Activated T-helper 17 cell treated with anti-CD3 and anti-CD28 coated beads, Interleukin-2, amount 50 U/mL, for 72 hours (primary cell): Measurements from ENCODE around the gene IQCE. TPM values are rescaled to one million over a fixed set of nuclear protein-coding genes. Genes with fewer than 3 reads are reported as not detected.

Source experiments
- ATAC-seq: fragments of 150-1000 bp; cut with Tn5 transposase; replicated peaks from 2 replicates; pipeline ENCODE4 v1.10.0; 2021; ENCODE audit warnings: mild to moderate bottlenecking, moderate library complexity
- H3K27ac Mint-ChIP-seq: one replicate; pipeline ENCODE4 v1.8.0; 2022; ENCODE audit warnings: mixed read lengths
- H3K27me3 Mint-ChIP-seq: one replicate; pipeline ENCODE4 v1.8.0; 2022; ENCODE audit warnings: mixed read lengths
- H3K36me3 Mint-ChIP-seq: one replicate; pipeline ENCODE4 v1.8.0; 2022; ENCODE audit warnings: low read depth, mild to moderate bottlenecking, mixed read lengths
- H3K4me1 Mint-ChIP-seq: one replicate; pipeline ENCODE4 v1.8.0; 2022; ENCODE audit warnings: mixed read lengths
- H3K4me3 Mint-ChIP-seq: one replicate; pipeline ENCODE4 v1.8.0; 2022; ENCODE audit warnings: mild to moderate bottlenecking, mixed read lengths
- H3K9me3 Mint-ChIP-seq: one replicate; pipeline ENCODE4 v1.8.0; 2022; ENCODE audit warnings: mixed read lengths
- total RNA-seq, 2 donors: library from RNA; stranded (reverse); gene quantifications; one replicate each; pipeline ENCODE4 v1.2.3, GENCODE V29; 2022

IQCE gene
- total RNA-seq, 2 donors from 2014 or later: 11.2 to 15.3 TPM

DNA sequence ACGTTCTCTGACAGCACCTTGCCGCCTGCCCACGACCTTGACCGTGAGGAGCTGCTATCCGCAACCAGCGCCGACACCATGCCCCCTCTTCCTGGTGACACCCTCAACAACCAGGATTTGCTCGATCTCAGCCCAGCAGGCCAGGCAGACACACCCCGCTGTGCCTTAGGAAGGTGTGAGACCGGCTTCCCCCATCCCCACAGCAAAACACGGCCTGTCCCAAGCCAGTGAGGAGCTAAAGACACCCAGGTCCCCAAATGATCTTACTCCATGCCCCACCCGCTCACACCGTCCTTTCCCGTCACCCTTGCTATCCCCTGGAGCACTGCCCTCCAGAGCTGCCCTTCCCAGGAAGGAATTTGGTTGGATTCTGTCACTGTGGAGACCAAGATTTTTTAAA is 51.7 kb downstream of the IQCE start:
- Mint-ChIP-seq H3K4me3 (no peak overlapping the region), H3K4me1 (no peaks in the 10 kb centered on the region), H3K9me3 (no peaks in the 10 kb centered on the region), H3K27me3 (no peaks in the 10 kb centered on the region), H3K36me3 (no peaks in the 10 kb centered on the region), H3K27ac (peak overlapping the region; percentile 26)
- no peak for ATAC-seq

DNA sequence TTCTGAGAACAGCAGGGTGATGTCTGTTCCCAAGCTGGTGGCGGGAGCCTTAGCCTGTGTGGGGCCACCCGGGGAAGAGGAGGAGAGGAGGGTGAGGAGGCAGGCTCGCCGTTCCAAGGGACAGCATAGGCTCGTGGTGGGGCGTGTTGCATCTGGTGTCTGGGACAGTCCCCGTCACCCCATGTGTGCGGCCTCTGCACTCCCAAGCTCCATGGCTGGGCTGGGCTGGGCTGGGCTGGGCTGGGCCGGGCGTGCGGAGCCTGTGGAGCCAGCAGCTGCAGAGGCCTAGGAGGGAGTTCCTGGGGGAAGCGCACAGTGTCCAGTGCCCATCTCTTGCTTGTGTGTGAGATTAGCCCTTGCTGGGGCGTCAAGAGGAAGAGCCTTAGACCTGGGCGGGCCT is 52.1 kb downstream of the IQCE start:
- H3K4me1 Mint-ChIP-seq: no peaks in the 10 kb centered on the region
- no peak for ATAC-seq
- no peaks in the 10 kb centered on the region for H3K9me3 Mint-ChIP-seq
- H3K4me3 Mint-ChIP-seq: no peak overlapping the region
- peak overlapping the region; percentile 26 for H3K27ac Mint-ChIP-seq
- no peaks in the 10 kb centered on the region for H3K27me3 Mint-ChIP-seq
- no peaks in the 10 kb centered on the region for H3K36me3 Mint-ChIP-seq

DNA sequence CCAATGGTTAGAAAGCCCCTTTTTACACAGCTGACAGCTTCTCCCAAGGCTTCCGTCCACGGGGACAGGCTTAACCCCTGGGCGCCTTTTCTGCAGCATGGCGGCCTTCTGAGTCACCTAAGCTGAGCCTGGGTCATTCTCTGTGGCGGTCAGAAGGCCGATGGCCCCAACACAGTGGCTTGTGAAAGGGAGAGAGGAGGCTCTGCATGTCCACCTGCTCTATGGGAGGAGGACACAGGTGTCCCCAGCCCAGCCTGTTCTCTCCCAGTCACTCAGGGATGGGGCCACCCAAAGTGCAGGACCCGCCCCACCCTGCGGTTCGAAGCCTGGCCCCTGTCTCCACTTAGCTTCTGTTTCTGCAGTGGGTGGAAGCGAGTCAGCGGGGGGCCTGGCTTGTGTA is 52.6 kb downstream of the IQCE start:
- no peak overlapping the region for H3K4me3 Mint-ChIP-seq
- H3K27ac Mint-ChIP-seq: no peak overlapping the region
- H3K27me3 Mint-ChIP-seq: no peaks in the 10 kb centered on the region
- H3K36me3 Mint-ChIP-seq: no peaks in the 10 kb centered on the region
- no peak for ATAC-seq
- H3K9me3 Mint-ChIP-seq: no peaks in the 10 kb centered on the region
- no peaks in the 10 kb centered on the region for H3K4me1 Mint-ChIP-seq

DNA sequence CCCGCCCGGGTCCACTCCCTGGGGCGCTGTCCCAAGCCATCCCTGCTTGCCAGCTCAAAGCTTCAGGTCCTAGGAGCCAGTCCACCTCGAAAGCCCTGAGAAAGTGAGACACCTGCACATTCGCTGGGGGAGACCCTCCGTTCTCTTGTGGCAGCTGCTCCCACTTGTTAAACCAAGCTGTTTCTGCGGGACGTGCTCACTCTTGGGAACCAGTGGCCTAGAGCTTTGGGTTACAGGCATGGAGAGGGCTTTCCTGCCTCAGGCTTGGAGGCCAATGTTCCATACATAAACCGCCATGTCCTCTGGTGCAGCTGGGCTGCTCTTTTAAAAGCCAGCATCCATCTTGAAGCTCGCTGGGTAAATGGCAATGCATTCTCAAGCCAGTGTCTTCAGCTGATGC is 53.1 kb downstream of the IQCE start:
- ATAC-seq: no peak
- Mint-ChIP-seq H3K27ac (no peak overlapping the region), H3K4me3 (no peak overlapping the region), H3K4me1 (no peaks in the 10 kb centered on the region), H3K9me3 (no peaks in the 10 kb centered on the region), H3K27me3 (no peaks in the 10 kb centered on the region), H3K36me3 (no peaks in the 10 kb centered on the region)

DNA sequence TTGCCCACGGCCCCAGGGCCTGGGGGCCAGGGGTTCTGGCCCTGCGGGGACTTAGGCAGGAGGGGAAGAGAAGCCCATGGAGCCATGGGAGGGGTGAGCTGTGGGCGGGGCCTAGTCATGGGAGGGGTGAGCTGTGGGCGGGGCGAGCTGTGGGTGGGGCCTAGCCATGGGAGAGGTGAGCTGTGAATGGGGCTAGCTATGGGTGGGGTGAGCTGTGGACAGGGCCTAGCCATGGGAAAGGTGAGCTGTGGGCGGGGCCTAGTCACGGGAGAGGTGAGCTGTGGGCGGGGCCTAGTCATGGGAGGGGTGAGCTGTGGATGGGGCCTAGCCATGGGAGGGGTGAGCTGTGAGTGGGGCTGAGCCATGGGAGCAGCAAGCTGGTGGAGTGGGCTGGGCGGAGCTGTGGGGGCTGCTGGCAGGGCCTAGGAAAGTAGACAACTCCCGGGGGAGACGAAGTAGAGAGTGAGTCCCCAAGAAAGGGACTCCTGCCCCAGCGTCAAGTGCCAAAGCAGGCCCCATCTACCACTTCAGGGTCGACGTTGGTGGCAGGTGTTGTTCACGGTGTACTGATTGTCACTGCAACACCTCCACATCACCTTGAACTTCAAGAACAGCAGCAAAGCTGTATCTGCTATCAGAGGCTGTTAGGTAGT is 53.8 kb downstream of the IQCE start:
- peak; percentile 37 for ATAC-seq
- H3K36me3 Mint-ChIP-seq: no peaks in the 10 kb centered on the region
- H3K4me1 Mint-ChIP-seq: no peaks in the 10 kb centered on the region
- no peaks in the 10 kb centered on the region for H3K27me3 Mint-ChIP-seq
- H3K4me3 Mint-ChIP-seq: no peak overlapping the region
- H3K27ac Mint-ChIP-seq: no peak overlapping the region
- no peaks in the 10 kb centered on the region for H3K9me3 Mint-ChIP-seq

DNA sequence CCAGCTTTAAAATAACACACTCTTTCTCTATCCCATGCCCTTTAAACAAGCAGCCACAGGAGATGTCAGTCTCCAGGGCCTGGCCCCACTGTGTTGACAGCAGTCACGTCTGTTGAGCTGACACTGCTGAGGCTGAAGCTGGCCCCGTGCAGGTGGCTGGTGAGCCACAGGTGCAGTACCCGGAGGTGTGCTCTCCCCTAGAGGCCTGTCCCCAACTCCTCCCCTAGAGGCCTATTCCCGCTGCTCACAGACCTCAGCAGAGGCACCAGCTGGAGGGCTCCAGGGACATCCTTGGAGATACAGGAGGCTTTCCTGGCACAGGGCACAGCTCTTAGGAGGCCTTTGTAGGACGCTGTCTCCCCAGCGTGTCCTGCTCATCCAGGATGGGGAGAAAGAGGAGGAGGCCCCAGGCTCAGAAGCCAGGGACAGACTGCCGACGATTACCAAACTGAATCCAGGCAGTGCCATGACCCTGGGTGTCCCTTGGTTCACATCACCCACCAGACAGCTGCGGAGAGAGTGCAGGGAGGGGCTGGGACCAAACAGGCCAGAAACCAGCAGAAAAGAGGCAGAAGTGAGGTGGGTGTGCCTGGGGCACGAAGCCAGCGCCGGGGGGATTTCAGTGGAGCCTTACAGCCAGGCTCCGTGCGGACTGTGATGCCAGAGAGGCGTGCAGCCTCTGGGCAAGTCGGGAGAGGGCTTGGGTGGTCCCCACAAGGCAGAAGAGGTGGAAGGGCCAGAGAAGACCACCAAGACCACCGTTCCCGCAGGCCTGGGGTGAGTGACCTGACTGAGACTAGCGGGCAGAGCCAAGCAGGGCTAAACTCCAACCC is 54.5 kb downstream of the IQCE start:
- Mint-ChIP-seq H3K27ac (no peak overlapping the region), H3K27me3 (no peaks in the 10 kb centered on the region), H3K4me1 (no peaks in the 10 kb centered on the region), H3K9me3 (no peaks in the 10 kb centered on the region), H3K4me3 (no peak overlapping the region), H3K36me3 (no peaks in the 10 kb centered on the region)
- no peak for ATAC-seq

DNA sequence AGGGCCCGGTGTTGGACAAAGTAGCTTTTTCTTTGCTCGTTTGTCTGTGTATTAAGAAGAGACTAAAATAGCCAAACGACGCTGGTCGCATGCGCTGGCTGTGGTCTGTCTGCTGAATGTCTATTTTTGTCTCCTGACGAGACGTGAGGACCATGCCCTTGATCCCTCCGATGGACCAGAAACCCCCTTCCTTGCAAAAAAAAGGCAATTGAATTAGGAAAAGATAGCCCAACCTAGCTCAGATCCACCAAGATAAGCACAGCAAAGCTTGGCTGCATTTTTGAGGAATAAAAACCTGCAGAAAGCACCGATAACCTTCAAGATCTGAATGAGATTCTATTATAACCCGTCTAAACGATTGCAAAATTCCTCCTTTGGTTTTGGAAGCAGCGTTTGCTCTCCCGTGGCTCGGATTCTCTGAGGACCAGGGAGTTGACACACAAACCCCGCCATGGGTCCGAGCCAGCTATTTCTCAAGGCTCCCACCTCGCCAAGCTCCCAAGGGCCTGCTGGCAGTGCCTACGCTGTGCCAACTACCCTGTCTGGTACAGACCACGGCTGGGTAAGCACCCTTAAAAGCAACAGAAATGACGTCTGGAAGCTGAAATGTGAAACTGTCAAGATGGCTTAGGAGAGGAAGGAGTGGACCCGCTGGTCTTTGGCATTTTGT is 55.3 kb downstream of the IQCE start:
- Mint-ChIP-seq H3K36me3 (no peaks in the 10 kb centered on the region), H3K27ac (no peak overlapping the region), H3K9me3 (no peaks in the 10 kb centered on the region), H3K4me1 (no peaks in the 10 kb centered on the region), H3K4me3 (no peak overlapping the region), H3K27me3 (no peaks in the 10 kb centered on the region)
- ATAC-seq: no peak

DNA sequence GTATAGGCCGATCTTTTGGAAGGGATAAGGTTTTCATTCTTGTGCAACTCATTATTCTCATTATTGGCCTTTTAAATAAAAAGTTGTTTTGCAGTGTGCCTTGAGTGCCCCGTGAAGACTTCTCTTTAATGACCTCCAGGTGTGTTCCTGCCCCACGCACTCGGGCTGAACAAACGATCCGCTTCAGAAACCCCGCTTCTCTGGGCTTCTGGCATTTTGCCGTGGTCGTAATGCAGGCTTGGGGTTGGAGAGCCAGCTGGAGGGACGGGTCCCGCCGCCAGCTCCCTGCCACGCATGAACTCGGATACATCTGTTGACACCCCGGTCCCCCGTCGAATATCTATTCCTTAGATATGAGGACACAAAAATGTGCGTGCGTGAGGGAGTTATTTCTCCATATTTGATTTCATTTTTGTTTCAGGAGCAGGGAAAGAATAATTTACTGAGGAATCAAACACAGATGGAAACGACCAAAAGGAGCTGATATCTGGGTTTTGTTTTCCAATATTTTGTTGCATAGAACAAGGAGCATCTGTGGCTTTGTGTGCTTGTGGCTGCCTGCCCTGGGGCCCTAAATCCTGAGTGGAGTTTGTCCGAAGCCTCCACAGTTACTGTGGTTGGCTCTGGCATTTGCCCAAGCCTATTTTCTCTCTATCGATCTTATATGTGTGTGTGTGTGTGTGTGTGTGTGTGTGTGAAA is 56.0 kb downstream of the IQCE start:
- Mint-ChIP-seq H3K27me3 (no peaks in the 10 kb centered on the region), H3K4me1 (no peaks in the 10 kb centered on the region), H3K27ac (no peak overlapping the region), H3K4me3 (no peak overlapping the region), H3K9me3 (no peaks in the 10 kb centered on the region), H3K36me3 (no peaks in the 10 kb centered on the region)
- no peak for ATAC-seq

DNA sequence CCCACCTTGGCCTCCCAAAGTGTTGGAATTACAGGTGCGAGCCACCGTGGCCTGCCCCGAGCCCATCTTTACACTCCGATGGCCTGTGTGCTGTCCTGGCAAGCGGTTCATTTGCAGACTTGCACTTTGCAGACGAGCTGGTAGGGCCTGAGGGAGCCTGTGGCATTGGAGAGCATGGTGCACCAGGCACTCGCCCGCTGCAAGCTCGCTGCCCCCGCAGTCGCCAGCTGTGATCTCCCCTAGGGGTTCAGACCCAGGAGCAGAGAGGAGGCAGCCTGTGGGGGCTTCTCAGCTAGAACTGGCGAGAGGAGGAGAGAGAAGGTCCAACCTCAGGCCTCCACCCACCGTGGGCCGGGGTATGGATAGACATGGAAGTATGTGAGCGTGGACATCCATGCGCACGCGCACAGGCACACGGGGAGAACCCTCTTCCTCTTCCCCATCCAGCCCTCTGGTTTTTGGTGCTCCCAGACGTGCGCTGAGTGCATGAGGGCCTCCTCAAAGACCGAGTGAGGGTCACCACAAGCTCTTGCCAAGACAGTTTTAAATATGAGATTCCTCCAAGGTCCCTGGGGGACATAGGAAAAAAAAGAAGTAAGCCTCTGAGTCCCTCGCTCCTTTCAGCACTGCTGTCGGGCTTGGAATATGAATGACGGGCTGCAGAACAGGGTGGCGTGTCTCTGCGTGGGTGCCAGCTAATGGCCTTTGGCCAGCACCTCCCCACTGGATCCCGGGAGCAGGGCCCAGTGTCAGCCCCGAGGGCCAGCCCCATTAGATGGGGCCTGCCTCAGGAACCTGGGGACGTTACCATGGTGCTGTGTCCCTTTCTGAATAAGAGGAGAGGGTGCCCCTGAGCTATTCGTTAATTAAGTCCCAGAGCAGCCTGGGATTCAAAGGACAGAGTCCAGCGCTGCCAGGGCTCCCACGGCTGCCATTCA is 57.9 kb downstream of the IQCE start:
- H3K36me3 Mint-ChIP-seq: no peaks in the 10 kb centered on the region
- no peak overlapping the region for H3K4me3 Mint-ChIP-seq

DNA sequence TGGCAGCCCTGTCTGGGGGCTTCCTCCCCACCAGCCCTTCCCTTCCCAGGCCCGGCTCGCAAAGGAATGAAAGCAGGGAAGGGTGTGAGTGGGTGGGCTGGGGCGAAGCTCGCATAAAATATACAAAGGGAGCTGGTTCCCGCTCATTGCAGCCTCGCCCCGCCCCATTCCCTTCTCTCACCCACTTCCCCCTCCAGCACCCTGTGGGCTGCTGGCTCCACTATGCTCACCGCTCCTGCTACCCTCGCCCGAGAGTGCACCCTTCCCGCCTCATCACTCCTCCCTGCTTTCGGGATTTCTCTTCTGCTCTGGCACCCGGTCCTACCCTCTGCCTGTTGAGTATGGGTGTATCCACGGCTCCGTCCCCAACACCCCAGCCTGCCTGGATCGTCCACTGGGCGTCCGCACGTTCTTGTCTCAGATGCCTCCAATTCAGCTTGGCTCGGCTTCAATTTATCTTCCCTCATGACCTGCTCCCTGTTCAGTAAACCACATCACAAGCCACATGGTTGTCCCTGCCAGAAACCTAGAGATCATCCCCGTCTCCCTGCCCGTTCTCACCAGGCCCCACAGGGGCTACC is 58.6 kb downstream of the IQCE start:
- no peak for ATAC-seq
- Mint-ChIP-seq H3K4me1 (no peaks in the 10 kb centered on the region), H3K36me3 (no peaks in the 10 kb centered on the region), H3K4me3 (no peak overlapping the region), H3K9me3 (no peaks in the 10 kb centered on the region), H3K27ac (no peak overlapping the region), H3K27me3 (no peaks in the 10 kb centered on the region)

More for the DNA sequence above, 57.9 kb downstream of the IQCE start:
- Mint-ChIP-seq H3K4me1 (no peaks in the 10 kb centered on the region), H3K27ac (no peak overlapping the region), H3K27me3 (no peaks in the 10 kb centered on the region), H3K9me3 (no peaks in the 10 kb centered on the region)
- ATAC-seq: no peak

DNA sequence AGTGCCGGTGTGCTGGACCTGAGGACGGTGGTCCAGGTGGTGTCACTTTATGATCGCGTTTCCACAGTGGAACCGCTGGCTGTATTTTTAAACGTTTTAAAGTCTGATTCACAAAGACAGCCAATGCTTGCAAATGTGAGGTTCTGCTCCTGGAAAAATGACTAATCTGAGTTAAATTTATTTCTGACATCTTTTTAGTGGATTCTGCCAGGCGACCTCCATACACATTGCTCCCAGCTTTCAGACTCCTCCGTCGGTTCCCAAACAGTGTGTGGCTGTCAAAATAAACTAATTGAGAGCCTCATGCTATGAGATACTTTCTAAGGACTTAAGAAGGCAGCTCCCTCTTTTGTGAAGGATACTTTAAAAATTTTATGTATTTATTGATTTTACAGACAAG is 60.3 kb downstream of the IQCE start:
- H3K4me3 Mint-ChIP-seq: no peak overlapping the region
- H3K9me3 Mint-ChIP-seq: no peaks in the 10 kb centered on the region
- ATAC-seq: no peak
- no peak overlapping the region for H3K27ac Mint-ChIP-seq
- H3K36me3 Mint-ChIP-seq: no peaks in the 10 kb centered on the region
- H3K27me3 Mint-ChIP-seq: no peaks in the 10 kb centered on the region
- no peaks in the 10 kb centered on the region for H3K4me1 Mint-ChIP-seq

DNA sequence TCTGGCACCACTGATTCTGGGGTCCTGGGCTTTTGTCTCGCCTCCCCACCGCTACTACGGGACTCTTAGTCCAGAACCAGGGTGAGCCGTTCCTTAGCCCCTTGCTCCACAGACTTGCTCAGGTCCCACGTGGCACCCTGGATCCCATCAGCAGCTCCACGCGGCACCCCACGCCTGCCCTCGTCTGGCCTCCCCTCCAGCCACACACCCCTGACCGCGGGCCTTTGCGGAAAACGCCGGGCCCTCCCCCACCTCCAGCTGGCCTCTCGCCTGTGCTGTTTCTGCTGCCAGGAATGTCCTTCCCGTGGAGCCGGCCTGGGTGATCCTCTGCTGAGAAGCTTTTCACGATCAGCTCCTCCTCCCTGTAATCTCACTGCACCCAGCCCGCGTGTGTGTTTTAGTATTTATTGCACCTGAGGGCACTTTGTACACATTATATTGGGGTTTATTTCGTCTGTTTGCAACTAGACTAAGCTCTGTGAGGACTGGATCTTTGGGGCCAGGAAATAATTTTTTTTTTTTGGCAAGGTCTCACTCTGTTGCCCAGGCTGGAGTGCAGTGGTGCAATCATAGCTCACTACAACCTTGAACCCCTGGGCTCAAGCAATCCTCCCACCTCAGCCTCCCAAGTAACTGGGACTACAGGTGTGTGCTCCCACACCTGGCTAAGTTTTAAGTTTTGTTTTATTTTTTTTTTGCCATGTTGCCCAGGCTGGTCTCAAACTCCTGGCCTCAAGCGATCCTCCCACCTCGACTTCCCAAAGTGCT is 62.5 kb downstream of the IQCE start:
- Mint-ChIP-seq H3K4me3 (no peak overlapping the region), H3K4me1 (no peaks in the 10 kb centered on the region), H3K27ac (no peak overlapping the region), H3K9me3 (no peaks in the 10 kb centered on the region), H3K36me3 (no peaks in the 10 kb centered on the region), H3K27me3 (no peaks in the 10 kb centered on the region)
- ATAC-seq: no peak
